Retinal pigment epithelial cell (primary cell): ENCODE results near the gene PHLDA1.
"Not testable (repeated sequence)": the region's sequence is repeated elsewhere in the genome, so short reads cannot be mapped to it uniquely, and the experiment has no call there.

ENCODE experiments used
- DNase-seq: peaks from one replicate; pipeline ENCODE4 v3.0.0-alpha.2; 2010; ENCODE audit warnings: low read depth
- H3K4me3 ChIP-seq: 2 replicates; pipeline ENCODE4 v1.5.1; 2011; ENCODE audit warnings: mild to moderate bottlenecking, low read length, control low read depth, moderate library complexity
- CTCF ChIP-seq: conservative IDR thresholded peaks from 2 replicates; pipeline ENCODE4 v1.5.1; 2011; ENCODE audit warnings: low read depth, low read length, control low read depth, inconsistent platforms

The PHLDA1 gene

GRCh38 chr12:75985566-75985965, 46.0 kb downstream of the PHLDA1 start:
- no peak overlapping the region for H3K4me3 ChIP-seq
- TF ChIP-seq CTCF, result no peak
- DNase-seq, result no peak

GRCh38 chr12:75984577-75985182, 46.9 kb downstream of the PHLDA1 start:
- DNase-seq, result no peak
- no peak overlapping the region for H3K4me3 ChIP-seq
- TF ChIP-seq CTCF, result no peak

GRCh38 chr12:75983851-75984250, 47.7 kb downstream of the PHLDA1 start:
- H3K4me3 ChIP-seq, DNase-seq: not testable (repeated sequence)

GRCh38 chr12:75982979-75983660, 48.5 kb downstream of the PHLDA1 start:
- H3K4me3 ChIP-seq, result no peak overlapping the region
- TF ChIP-seq CTCF, result no peak
- DNase-seq, result no peak

- no peak for DNase-seq
- TF ChIP-seq CTCF, result no peak
- no peak overlapping the region for H3K4me3 ChIP-seq
These were observed 49.4 kb downstream of the PHLDA1 start for GRCh38 chr12:75982169-75982564.

- no peak for TF ChIP-seq CTCF
- DNase-seq, result no peak
- no peak overlapping the region for H3K4me3 ChIP-seq
These were observed 50.1 kb downstream of the PHLDA1 start for GRCh38 chr12:75981247-75982168.

GRCh38 chr12:75979181-75979580, 52.4 kb downstream of the PHLDA1 start:
- TF ChIP-seq CTCF, result no peak
- H3K4me3 ChIP-seq, result no peak overlapping the region
- DNase-seq, result peak; percentile 44
